Neuronal stem cell (in vitro differentiated cells): ENCODE results near the gene ZNF780B.

Experiments
- DNase-seq: peaks from one replicate; pipeline ENCODE4 v3.0.0-alpha.2; 2013; ENCODE audit warnings: low spot score
- H2AFZ ChIP-seq: one replicate; pipeline ENCODE4 v1.6.1; 2013; ENCODE audit warnings: mild to moderate bottlenecking, low read length, inconsistent platforms
- H2AK5ac ChIP-seq: 2 replicates; pipeline ENCODE4 v1.6.1; 2013; ENCODE audit warnings: low read depth, mild to moderate bottlenecking, inconsistent platforms, low read length, moderate library complexity, mixed read lengths
- H2BK120ac ChIP-seq: 2 replicates; pipeline ENCODE4 v1.6.1; 2013; ENCODE audit warnings: low read depth, mild to moderate bottlenecking, inconsistent platforms, low read length, moderate library complexity, mixed read lengths
- H2BK12ac ChIP-seq: one replicate; pipeline ENCODE4 v1.6.1; 2013; ENCODE audit warnings: low read length, inconsistent platforms
- H2BK15ac ChIP-seq: 2 replicates; pipeline ENCODE4 v1.6.1; 2013; ENCODE audit warnings: mild to moderate bottlenecking, low read length, inconsistent platforms, mixed read lengths
- H2BK5ac ChIP-seq: one replicate; pipeline ENCODE4 v1.6.1; 2013; ENCODE audit warnings: inconsistent platforms, mild to moderate bottlenecking, low read length, moderate library complexity
- H3K14ac ChIP-seq: one replicate; pipeline ENCODE4 v1.6.1; 2013; ENCODE audit warnings: low read length, inconsistent platforms
- H3K18ac ChIP-seq: 2 replicates; pipeline ENCODE4 v1.6.1; 2013; ENCODE audit warnings: low read length, inconsistent platforms
- H3K23ac ChIP-seq: 2 replicates; pipeline ENCODE4 v1.6.1; 2013; ENCODE audit warnings: low read depth, mild to moderate bottlenecking, mixed read lengths, low read length, inconsistent platforms; ENCODE audit not compliant: poor library complexity
- H3K27ac ChIP-seq: replicated peaks from 3 replicates; pipeline ENCODE4 v1.5.1; 2013; ENCODE audit warnings: low read length, inconsistent platforms
- H3K27me3 ChIP-seq, 3 experiments: 2 replicates each; pipeline ENCODE4 v1.6.1; 2013; ENCODE audit warnings: low read length in 3 of 3, mild to moderate bottlenecking in 2 of 3, inconsistent platforms in 1 of 3, low read depth in 1 of 3, mixed read lengths in 1 of 3, moderate library complexity in 1 of 3; ENCODE audit not compliant: control insufficient read depth in 3 of 3, insufficient read depth in 3 of 3
- H3K36me3 ChIP-seq, 2 donors: replicated peaks in 1 of 2; 2 replicates each; pipeline ENCODE4 v1.6.1; 2013; ENCODE audit warnings: low read length in 2 of 2; ENCODE audit not compliant: control insufficient read depth in 2 of 2, insufficient read depth in 2 of 2
- H3K4ac ChIP-seq: 2 replicates; pipeline ENCODE4 v1.6.1; 2013; ENCODE audit warnings: inconsistent platforms, mild to moderate bottlenecking, low read length, moderate library complexity
- H3K4me1 ChIP-seq, 2 donors: 1 replicate in 1 of 2; 2 replicates in 1 of 2; pipeline ENCODE4 v1.6.1; 2013; ENCODE audit warnings: low read length in 2 of 2, low read depth in 1 of 2; ENCODE audit not compliant: control insufficient read depth in 2 of 2, insufficient read depth in 1 of 2
- H3K4me2 ChIP-seq: one replicate; pipeline ENCODE4 v1.6.1; 2013; ENCODE audit warnings: mild to moderate bottlenecking, low read length, inconsistent platforms; ENCODE audit not compliant: insufficient read depth, poor library complexity, severe bottlenecking
- H3K4me3 ChIP-seq, 2 donors: 2 replicates each; pipeline ENCODE4 v1.5.1; 2013; ENCODE audit warnings: low read length in 2 of 2, mild to moderate bottlenecking in 2 of 2, inconsistent platforms in 1 of 2, moderate library complexity in 1 of 2
- H3K79me1 ChIP-seq: one replicate; pipeline ENCODE4 v1.6.1; 2013; ENCODE audit warnings: low read depth, mild to moderate bottlenecking, inconsistent platforms, low read length, moderate library complexity
- H3K9ac ChIP-seq: one replicate; pipeline ENCODE4 v1.6.1; 2013; ENCODE audit warnings: mild to moderate bottlenecking, low read depth, low read length, inconsistent platforms; ENCODE audit not compliant: poor library complexity
- H3K9me3 ChIP-seq, 2 donors: replicated peaks in 1 of 2; 2 replicates each; pipeline versions ENCODE3 to v1.6.1; 2013; ENCODE audit warnings: low read length in 2 of 2, mild to moderate bottlenecking in 2 of 2, inconsistent platforms in 1 of 2, low read depth in 1 of 2, mixed read lengths in 1 of 2, moderate library complexity in 1 of 2; ENCODE audit not compliant: control insufficient read depth in 2 of 2, insufficient read depth in 1 of 2
- H4K8ac ChIP-seq: one replicate; pipeline ENCODE4 v1.6.1; 2013; ENCODE audit warnings: low read depth, mild to moderate bottlenecking, inconsistent platforms, low read length, moderate library complexity
- H4K91ac ChIP-seq: one replicate; pipeline ENCODE4 v1.6.1; 2013; ENCODE audit warnings: low read length, low read depth, mild to moderate bottlenecking, inconsistent platforms; ENCODE audit not compliant: poor library complexity
- WGBS, 2 donors: extraction: QIAGEN DNeasy Blood & Tissue Kit; methylation state at CpG; one replicate each; pipeline ENCODE4 v1.1.7; 2013; ENCODE audit warnings: missing lambda C conversion rate in 2 of 2, mixed read lengths in 1 of 2; ENCODE audit not compliant: insufficient read length in 2 of 2, insufficient replicate concordance in 1 of 2; ENCODE audit errors: extremely low coverage in 2 of 2; 5-methylcytosine and 5-hydroxymethylcytosine counted together

ZNF780B gene

GRCh38 chr19:40013991-40014390 is 42.0 kb downstream of the ZNF780B start:
- Histone ChIP-seq H2BK120ac (no peak overlapping the region), H3K4ac (no peak overlapping the region), H3K4me1 (no peaks in the 10 kb centered on the region), H2BK15ac (no peak overlapping the region), H3K4me3 (no peak overlapping the region), H3K27ac (no peak overlapping the region), H3K36me3 (peaks cover 0 to 39% of the 10 kb centered on the region in 2 donors), H3K14ac (no peak overlapping the region), H3K18ac (no peak overlapping the region), H2AFZ (no peak overlapping the region), H3K4me2 (no peak overlapping the region), H3K9ac (no peak overlapping the region), H3K23ac (no peak overlapping the region), H2AK5ac (no peak overlapping the region), H4K8ac (no peak overlapping the region), H2BK5ac (no peak overlapping the region), H3K27me3 (no peaks in the 10 kb centered on the region), H3K9me3 (peaks cover 22 to 60% of the 10 kb centered on the region in 2 donors), H4K91ac (no peak overlapping the region), H2BK12ac (no peak overlapping the region), H3K79me1 (no peaks in the 10 kb centered on the region)
- DNase-seq = no peak
- WGBS, 2 donors = no CpG with 5 or more reads among the region's 4 CpGs

- H3K36me3 ChIP-seq = peaks cover 2 to 53% of the 10 kb centered on the region in 2 donors
Observed at GRCh38 chr19:40009674-40010073, 46.4 kb downstream of the ZNF780B start.

GRCh38 chr19:40006273-40006691 is 49.7 kb downstream of the ZNF780B start:
- no peak overlapping the region for H3K4me3 ChIP-seq
- no CpG with 5 or more reads among the region's 1 CpG for WGBS, 2 donors
- DNase-seq = no peak

More at GRCh38 chr19:40009674-40010073, 46.4 kb downstream of the ZNF780B start:
- H3K27me3 ChIP-seq = no peaks in the 10 kb centered on the region
- H3K9ac ChIP-seq = no peak overlapping the region
- H3K79me1 ChIP-seq = no peaks in the 10 kb centered on the region
- H2AK5ac ChIP-seq = no peak overlapping the region
- H2BK120ac ChIP-seq = no peak overlapping the region
- H2BK15ac ChIP-seq = no peak overlapping the region
- peaks cover 9 to 62% of the 10 kb centered on the region in 2 donors for H3K9me3 ChIP-seq
- no peak overlapping the region for H4K8ac ChIP-seq
- no peak overlapping the region for H3K27ac ChIP-seq
- H2AFZ ChIP-seq = no peak overlapping the region
- H3K4ac ChIP-seq = no peak overlapping the region
- H4K91ac ChIP-seq = no peak overlapping the region
- no peak overlapping the region for H3K4me3 ChIP-seq
- no peaks in the 10 kb centered on the region for H3K4me1 ChIP-seq
- no peak overlapping the region for H2BK5ac ChIP-seq
- H3K23ac ChIP-seq = no peak overlapping the region
- no peak for DNase-seq
- no peak overlapping the region for H3K18ac ChIP-seq
- H2BK12ac ChIP-seq = no peak overlapping the region
- H3K14ac ChIP-seq = no peak overlapping the region
- H3K4me2 ChIP-seq = no peak overlapping the region

GRCh38 chr19:40005691-40006272 is 50.2 kb downstream of the ZNF780B start:
- Histone ChIP-seq H3K79me1 (no peaks in the 10 kb centered on the region), H2BK5ac (no peak overlapping the region), H3K36me3 (peaks cover 2 to 30% of the 10 kb centered on the region in 2 donors)

More at GRCh38 chr19:40006273-40006691, 49.7 kb downstream of the ZNF780B start:
- Histone ChIP-seq H2BK5ac (no peak overlapping the region), H3K9ac (no peak overlapping the region), H2AK5ac (no peak overlapping the region), H3K79me1 (no peaks in the 10 kb centered on the region), H3K9me3 (peaks cover 0 to 32% of the 10 kb centered on the region in 2 donors), H2BK120ac (no peak overlapping the region), H3K27ac (no peak overlapping the region), H3K23ac (no peak overlapping the region), H3K36me3 (peaks cover 2 to 30% of the 10 kb centered on the region in 2 donors), H2BK15ac (no peak overlapping the region), H4K91ac (no peak overlapping the region), H3K27me3 (no peaks in the 10 kb centered on the region), H2AFZ (no peak overlapping the region), H4K8ac (no peak overlapping the region), H3K4me2 (no peak overlapping the region), H2BK12ac (no peak overlapping the region), H3K4me1 (no peaks in the 10 kb centered on the region), H3K18ac (no peak overlapping the region), H3K14ac (no peak overlapping the region), H3K4ac (no peak overlapping the region)

More at GRCh38 chr19:40005691-40006272, 50.2 kb downstream of the ZNF780B start:
- Histone ChIP-seq H3K27ac (no peak overlapping the region), H3K4me1 (no peaks in the 10 kb centered on the region), H4K91ac (no peak overlapping the region), H3K14ac (no peak overlapping the region), H3K23ac (no peak overlapping the region), H3K27me3 (no peaks in the 10 kb centered on the region), H4K8ac (no peak overlapping the region), H2BK12ac (no peak overlapping the region), H2AFZ (no peak overlapping the region), H3K9me3 (peaks cover 0 to 32% of the 10 kb centered on the region in 2 donors), H2BK15ac (no peak overlapping the region), H3K9ac (no peak overlapping the region), H3K4me3 (no peak overlapping the region), H3K18ac (no peak overlapping the region), H3K4ac (no peak overlapping the region), H2BK120ac (no peak overlapping the region), H2AK5ac (no peak overlapping the region), H3K4me2 (no peak overlapping the region)
- WGBS, 2 donors = no CpG with 5 or more reads among the region's 4 CpGs
- DNase-seq = no peak
